GM12873 (cell line): ENCODE results near the gene TMF1.

Source experiments
- CTCF ChIP-seq: IDR thresholded peaks from 2 replicates; pipeline ENCODE4 v1.5.1; 2012; ENCODE audit warnings: low read depth, mild to moderate bottlenecking, moderate library complexity, low read length, control low read depth; ENCODE audit not compliant: insufficient read depth; ENCODE audit errors: missing control alignments

TMF1 gene

GRCh38 chr3:69051756-69052471 lies at the start of gene TMF1:
TMF1 (minus strand) TSS chr3:69052333; CDS start chr3:69052086, 247 bp downstream.
- TF ChIP-seq CTCF: no peak

GRCh38 chr3:69099576-69099975 lies 47.4 kb upstream of the TMF1 start:
- no peak for TF ChIP-seq CTCF

GRCh38 chr3:69097407-69098086 lies 45.4 kb upstream of the TMF1 start:
- TF ChIP-seq CTCF: no peak

GRCh38 chr3:69096299-69096698 lies 44.2 kb upstream of the TMF1 start:
- no peak for TF ChIP-seq CTCF

GRCh38 chr3:69095636-69096035 lies 43.5 kb upstream of the TMF1 start:
- TF ChIP-seq CTCF: no peak

- TF ChIP-seq CTCF: no peak
Measured at GRCh38 chr3:69094467-69095205, 42.5 kb upstream of the TMF1 start.

GRCh38 chr3:69092030-69092516 lies 39.9 kb upstream of the TMF1 start:
- TF ChIP-seq CTCF: no peak
